Transverse colon (tissue), 4 donors: ENCODE measurements around the gene PPP1R3G. TPM values are rescaled to one million over a fixed set of nuclear protein-coding genes. Genes with fewer than 3 reads are reported as not detected.
A peak's percentile ranks its signal among the peaks of the same experiment; 100 is the strongest.

ENCODE experiments used
- DNase-seq: peaks from one replicate; pipeline ENCODE4 v3.0.0-alpha.2; 2019
- H3K27ac ChIP-seq, 4 donors: fragments of 200-600 bp; sonication (generic); 2 replicates each; pipeline ENCODE4 v1.5.1; 2016 to 2018; ENCODE audit warnings: inconsistent platforms in 4 of 4
- H3K27me3 ChIP-seq: fragments of 200-600 bp; sonication (generic); 2 replicates; pipeline ENCODE4 v1.5.1; 2017; ENCODE audit warnings: inconsistent platforms
- H3K36me3 ChIP-seq, 4 donors: fragments of 200-600 bp; sonication (generic); 2 replicates each; pipeline ENCODE4 v1.5.1; 2017 to 2019; ENCODE audit warnings: inconsistent platforms in 4 of 4
- H3K4me1 ChIP-seq, 4 donors: fragments of 200-600 bp; sonication (generic); 2 replicates each; pipeline ENCODE4 v1.5.1; 2017 to 2020; ENCODE audit warnings: inconsistent platforms in 4 of 4
- H3K4me3 ChIP-seq, 4 donors: fragments of 200-600 bp; sonication (generic); 1 replicate in 1 of 4; 2 replicates in 3 of 4; pipeline versions ENCODE4 v1.5.1 to v1.6.1; 2017 to 2019; ENCODE audit warnings: inconsistent platforms in 4 of 4
- H3K9me3 ChIP-seq, 2 donors: fragments of 200-600 bp; sonication (generic); 2 replicates each; pipeline ENCODE4 v1.5.1; 2017 to 2019; ENCODE audit warnings: inconsistent platforms in 2 of 2
- EP300 ChIP-seq: sonication (generic); formaldehyde crosslinking; IDR thresholded peaks from one replicate; pipeline ENCODE4 v1.6.1; 2017; ENCODE audit warnings: antibody characterized with exemption, low read depth
- POLR2A ChIP-seq: fragments of 450-650 bp; IDR thresholded peaks from one replicate; pipeline ENCODE4 v1.6.1; 2016; ENCODE audit warnings: antibody characterized with exemption, mild to moderate bottlenecking, moderate library complexity
- POLR2AphosphoS5 ChIP-seq, 3 donors: sonication (generic); formaldehyde crosslinking; IDR thresholded peaks; one replicate each; pipeline ENCODE4 v1.6.1; 2016; ENCODE audit warnings: antibody characterized with exemption in 3 of 3
- WGBS, 2 donors: methylation state at CpG; one replicate each; pipeline ENCODE4 v1.1.5; 2018; ENCODE audit warnings: low coverage in 1 of 2; 5-methylcytosine and 5-hydroxymethylcytosine counted together
- in situ Hi-C, 4 donors: fragments of 200-750 bp; cut with MboI; loops; one replicate each; pipeline versions ENCODE4 v1.15.0 to v1.15.1; 2017; ENCODE audit warnings: low sequenced_read_pairs in 3 of 4, low pct_ligation_motif_present in 1 of 4, low pct_unique_long_range_greater_than_20kb in 1 of 4
- intact Hi-C: fragments of 100-400 bp; cut with DNase I; formaldehyde crosslinking; loops from one replicate; pipeline ENCODE4 v1.15.1; 2023; ENCODE audit warnings: low total_unique reads
- total RNA-seq, 4 donors: library from RNA; depleted of rRNA; stranded (reverse); fragments of >200 nt; gene quantifications; one replicate each; pipeline ENCODE4 v1.1.0, GENCODE V29; 2016
- TF ChIP-seq, protein P1 (sequence below), 5 experiments: fragments of 200-600 bp in 3 of 5; fragments of 450-650 bp in 2 of 5; sonication (generic) in 3 of 5; IDR thresholded peaks; 1 replicate in 2 of 5; 2 replicates in 3 of 5; pipeline ENCODE4 v1.5.1; 2016 to 2017; ENCODE audit warnings: antibody characterized with exemption in 5 of 5, inconsistent platforms in 3 of 5, mild to moderate bottlenecking in 2 of 5, moderate library complexity in 1 of 5

The PPP1R3G gene
- total RNA-seq, 4 donors from 2014 or later: 0.40 to 1.2 (median 0.95) TPM; not detected in 1

DNA sequence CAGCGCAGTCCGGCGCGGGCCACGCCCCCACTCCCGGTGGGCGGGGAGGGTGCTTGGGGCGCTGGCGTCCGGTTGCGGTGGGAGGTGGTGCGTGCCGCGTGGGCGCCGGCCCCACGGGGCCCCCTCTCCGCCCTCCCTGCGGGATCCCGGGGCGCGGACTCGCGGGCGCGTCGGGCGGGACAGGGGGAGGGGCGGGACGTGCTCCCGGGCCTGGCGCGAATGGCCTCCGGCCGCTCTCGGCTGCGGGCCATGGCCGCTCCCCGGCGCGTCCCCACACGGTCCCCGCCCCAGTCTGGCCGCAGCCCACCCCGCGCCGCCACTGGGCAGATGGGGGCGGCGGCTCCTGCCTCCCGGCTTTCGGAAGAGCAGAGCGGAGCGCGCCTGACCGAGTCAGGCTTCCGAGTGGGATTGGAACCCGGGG is 771 bp upstream of the PPP1R3G start:
- peaks cover 5% of the 10 kb centered on the region for H3K27me3 ChIP-seq
- no peaks in the 10 kb centered on the region for H3K36me3 ChIP-seq
- H3K4me3 ChIP-seq: peak overlapping the region; percentile 42 to 69 (median 52)
- in situ Hi-C loops: no loop called here
- 0% methylated on average over 34 of the region's 57 CpGs; no CpG with 5 or more reads in 1 of the 2 donors for WGBS, 2 donors
- H3K9me3 ChIP-seq: no peaks in the 10 kb centered on the region
- H3K27ac ChIP-seq: peak overlapping the region; percentile 73 to 84 (median 80)
- TF ChIP-seq POLR2AphosphoS5 (IDR thresholded peaks at IDR 0.05) (no peak), POLR2A (peak; percentile 16), EP300 (no peak)
- TF ChIP-seq, protein P1, sequence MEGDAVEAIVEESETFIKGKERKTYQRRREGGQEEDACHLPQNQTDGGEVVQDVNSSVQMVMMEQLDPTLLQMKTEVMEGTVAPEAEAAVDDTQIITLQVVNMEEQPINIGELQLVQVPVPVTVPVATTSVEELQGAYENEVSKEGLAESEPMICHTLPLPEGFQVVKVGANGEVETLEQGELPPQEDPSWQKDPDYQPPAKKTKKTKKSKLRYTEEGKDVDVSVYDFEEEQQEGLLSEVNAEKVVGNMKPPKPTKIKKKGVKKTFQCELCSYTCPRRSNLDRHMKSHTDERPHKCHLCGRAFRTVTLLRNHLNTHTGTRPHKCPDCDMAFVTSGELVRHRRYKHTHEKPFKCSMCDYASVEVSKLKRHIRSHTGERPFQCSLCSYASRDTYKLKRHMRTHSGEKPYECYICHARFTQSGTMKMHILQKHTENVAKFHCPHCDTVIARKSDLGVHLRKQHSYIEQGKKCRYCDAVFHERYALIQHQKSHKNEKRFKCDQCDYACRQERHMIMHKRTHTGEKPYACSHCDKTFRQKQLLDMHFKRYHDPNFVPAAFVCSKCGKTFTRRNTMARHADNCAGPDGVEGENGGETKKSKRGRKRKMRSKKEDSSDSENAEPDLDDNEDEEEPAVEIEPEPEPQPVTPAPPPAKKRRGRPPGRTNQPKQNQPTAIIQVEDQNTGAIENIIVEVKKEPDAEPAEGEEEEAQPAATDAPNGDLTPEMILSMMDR (IDR thresholded peaks at IDR 0.05): no peak
- intact Hi-C loops: no loop called here
- DNase-seq: peak; percentile 28
- H3K4me1 ChIP-seq: peaks cover 5 to 21% (median 17%) of the 10 kb centered on the region in 4 donors

DNA sequence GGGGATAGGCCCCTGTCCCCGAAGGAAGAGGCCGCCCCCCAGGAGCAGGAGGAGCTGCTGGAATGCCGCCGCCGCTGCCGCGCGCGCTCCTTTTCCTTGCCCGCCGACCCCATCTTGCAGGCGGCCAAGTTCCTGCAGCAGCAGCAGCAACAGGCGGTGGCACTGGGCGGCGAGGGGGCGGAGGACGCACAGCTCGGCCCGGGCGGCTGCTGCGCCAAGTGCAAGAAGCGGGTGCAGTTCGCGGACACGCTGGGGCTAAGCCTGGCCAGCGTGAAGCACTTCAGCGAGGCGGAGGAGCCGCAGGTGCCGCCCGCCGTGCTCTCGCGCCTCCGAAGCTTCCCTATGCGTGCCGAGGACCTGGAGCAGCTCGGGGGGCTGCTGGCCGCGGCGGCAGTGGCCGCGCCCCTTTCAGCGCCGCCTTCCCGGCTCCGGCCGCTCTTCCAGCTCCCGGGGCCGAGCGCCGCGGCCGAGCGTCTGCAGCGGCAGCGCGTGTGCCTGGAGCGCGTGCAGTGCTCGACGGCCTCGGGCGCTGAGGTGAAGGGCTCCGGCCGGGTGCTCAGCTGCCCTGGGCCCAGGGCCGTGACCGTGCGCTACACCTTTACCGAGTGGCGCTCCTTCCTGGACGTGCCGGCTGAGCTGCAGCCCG is 630 bp downstream of the PPP1R3G start:
- in situ Hi-C loops: no loop called here
- Histone ChIP-seq H3K4me3 (peak overlapping the region; percentile 42 to 69 (median 52)), H3K27ac (peak overlapping the region; percentile 73 to 84 (median 80)), H3K27me3 (peaks cover 5% of the 10 kb centered on the region), H3K9me3 (no peaks in the 10 kb centered on the region), H3K36me3 (no peaks in the 10 kb centered on the region), H3K4me1 (peaks cover 5 to 26% (median 21%) of the 10 kb centered on the region in 4 donors)
- intact Hi-C loops: no loop called here
- no peak for TF ChIP-seq POLR2A
- no peak for TF ChIP-seq POLR2AphosphoS5 (IDR thresholded peaks at IDR 0.05)
- TF ChIP-seq, protein P1 (IDR thresholded peaks at IDR 0.05): no peak
- no peak for TF ChIP-seq EP300
- WGBS, 2 donors: 3% methylated on average over 29 of the region's 74 CpGs; no CpG with 5 or more reads in 1 of the 2 donors
- DNase-seq: peak; percentile 29

GRCh38 chr6:5086294-5086890 is 1.3 kb downstream of the PPP1R3G start:
- TF ChIP-seq POLR2AphosphoS5 (IDR thresholded peaks at IDR 0.05) (no peak), POLR2A (no peak), EP300 (no peak)
- TF ChIP-seq, protein P1 (IDR thresholded peaks at IDR 0.05): no peak
- whole genome bisulfite sequencing, 2 donors: 68% methylated on average over 55 of the region's 56 CpGs; no CpG with 5 or more reads in 1 of the 2 donors
- Histone ChIP-seq H3K27ac (peak overlapping the region in 2 of 4 donors; percentile 80 to 84), H3K4me1 (peaks cover 5 to 26% (median 21%) of the 10 kb centered on the region in 4 donors), H3K36me3 (no peaks in the 10 kb centered on the region), H3K4me3 (peak overlapping the region in 2 of 4 donors; percentile 62 to 69), H3K9me3 (no peaks in the 10 kb centered on the region), H3K27me3 (peaks cover 5% of the 10 kb centered on the region)
- in situ Hi-C loops: no loop called here
- DNase-seq: no peak
- intact Hi-C loops: no loop called here

DNA sequence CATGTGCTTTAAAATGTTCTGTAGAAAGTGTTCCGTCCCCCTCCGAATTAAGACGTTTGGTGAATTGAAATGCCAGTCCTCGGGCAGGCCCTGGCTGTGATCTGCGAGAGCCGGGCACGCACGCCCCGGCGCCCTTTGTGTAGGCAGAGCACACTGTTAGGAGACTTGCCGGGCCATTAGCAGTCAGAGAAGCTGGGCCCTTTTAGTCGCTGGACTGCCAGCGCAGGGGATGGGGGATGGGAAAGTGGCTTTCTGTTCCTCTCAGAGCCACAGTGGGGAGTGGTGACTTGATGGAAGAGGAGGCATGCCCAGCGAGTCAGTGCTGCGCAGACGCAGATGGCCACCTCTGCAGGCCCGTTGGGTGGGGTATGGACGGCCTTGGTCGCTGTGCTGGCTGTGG is 2.2 kb downstream of the PPP1R3G start:
- Histone ChIP-seq H3K36me3 (no peaks in the 10 kb centered on the region), H3K9me3 (no peaks in the 10 kb centered on the region), H3K27me3 (peaks cover 5% of the 10 kb centered on the region), H3K27ac (no peak overlapping the region), H3K4me1 (peaks cover 5 to 26% (median 21%) of the 10 kb centered on the region in 4 donors), H3K4me3 (no peak overlapping the region)
- intact Hi-C loops (no loop called here), in situ Hi-C loops (no loop called here)
- TF ChIP-seq, protein P1 (IDR thresholded peaks at IDR 0.05): no peak
- TF ChIP-seq POLR2A (no peak), POLR2AphosphoS5 (IDR thresholded peaks at IDR 0.05) (no peak), EP300 (no peak)
- 85% methylated on average over 19 of the region's 19 CpGs; no CpG with 5 or more reads in 1 of the 2 donors for WGBS, 2 donors
- DNase-seq: peak; percentile 27
